IMR-90 (cell line): ENCODE results near the gene CHD3. TPM values are rescaled to one million over a fixed set of nuclear protein-coding genes. Genes with fewer than 3 reads are reported as not detected.
A peak's percentile ranks its signal among the peaks of the same experiment; 100 is the strongest.

Experiments used
- ATAC-seq: fragments of 200-7000 bp; cut with Tn5 transposase; 2 replicates; pipeline ENCODE4 v1.9.1; 2020; ENCODE audit warnings: low read depth, mild to moderate bottlenecking, moderate library complexity
- BruUV-seq: library from RNA; stranded (reverse); fragments of 400-500 nt; replicated peaks from 2 replicates; lab custom pipeline; 2021; lab: Mats Ljungman, UMichigan
- CTCF ChIA-PET: fragments of 300-600 bp; formaldehyde crosslinking; extraction: SDS; loops from one replicate; lab custom pipeline; 2021; ENCODE audit warnings: antibody characterized with exemption; lab: Yijun Ruan, JAX
- POLR2A ChIA-PET: fragments of 300-600 bp; sonication (Branson Sonifier 250); formaldehyde crosslinking; loops from one replicate; lab custom pipeline; 2022; ENCODE audit warnings: antibody characterized with exemption; ENCODE audit not compliant: unreplicated experiment; lab: Charles Lee
- DNase-seq: peaks from one replicate; pipeline ENCODE4 v3.0.0; 2013
- H2AFZ ChIP-seq: replicated peaks from 2 replicates; pipeline ENCODE3; 2013; ENCODE audit warnings: low read length, mild to moderate bottlenecking; ENCODE audit not compliant: poor library complexity
- H2AK5ac ChIP-seq: 2 replicates; pipeline ENCODE4 v1.6.1; 2013; ENCODE audit warnings: low read depth, low read length, inconsistent platforms
- H2AK9ac ChIP-seq: replicated peaks from 2 replicates; pipeline ENCODE3; 2013; ENCODE audit warnings: mild to moderate bottlenecking, low read depth, low read length, moderate library complexity; ENCODE audit not compliant: poor library complexity
- H2BK120ac ChIP-seq: 2 replicates; pipeline ENCODE4 v1.6.1; 2013; ENCODE audit warnings: low read depth, low read length, inconsistent platforms
- H2BK15ac ChIP-seq: 3 replicates; pipeline ENCODE4 v1.6.1; 2013; ENCODE audit warnings: low read depth, low read length, inconsistent platforms
- H2BK20ac ChIP-seq: 2 replicates; pipeline ENCODE4 v1.6.1; 2013; ENCODE audit warnings: low read depth, mild to moderate bottlenecking, inconsistent platforms, low read length, moderate library complexity
- H2BK5ac ChIP-seq: 2 replicates; pipeline ENCODE4 v1.6.1; 2013; ENCODE audit warnings: mild to moderate bottlenecking, low read depth, low read length, inconsistent platforms; ENCODE audit not compliant: poor library complexity, severe bottlenecking
- H3K14ac ChIP-seq: replicated peaks from 2 replicates; pipeline ENCODE4 v1.6.1; 2013; ENCODE audit warnings: low read depth, low read length, inconsistent platforms
- H3K18ac ChIP-seq: 2 replicates; pipeline ENCODE4 v1.6.1; 2013; ENCODE audit warnings: low read depth, low read length, control low read depth
- H3K23ac ChIP-seq: 2 replicates; pipeline ENCODE4 v1.6.1; 2013; ENCODE audit warnings: low read depth, low read length, inconsistent platforms
- H3K27ac ChIP-seq: 2 replicates; pipeline ENCODE4 v1.5.1; 2013; ENCODE audit warnings: mild to moderate bottlenecking, control low read depth, low read length; ENCODE audit not compliant: insufficient read depth
- H3K27me3 ChIP-seq: 2 replicates; pipeline ENCODE4 v1.6.1; 2013; ENCODE audit warnings: low read length; ENCODE audit not compliant: control insufficient read depth, insufficient read depth
- H3K36me3 ChIP-seq: 2 replicates; pipeline ENCODE4 v1.6.1; 2013; ENCODE audit warnings: low read length, mixed read lengths; ENCODE audit not compliant: control insufficient read depth, insufficient read depth
- H3K4ac ChIP-seq: 2 replicates; pipeline ENCODE4 v1.6.1; 2013; ENCODE audit warnings: low read depth, low read length, inconsistent platforms
- H3K4me1 ChIP-seq: 2 replicates; pipeline ENCODE4 v1.6.1; 2013; ENCODE audit warnings: low read length, mixed read lengths; ENCODE audit not compliant: control insufficient read depth, insufficient read depth
- H3K4me2 ChIP-seq: 2 replicates; pipeline ENCODE4 v1.6.1; 2013; ENCODE audit warnings: low read depth, mild to moderate bottlenecking, control low read depth, low read length, moderate library complexity
- H3K4me3 ChIP-seq: 2 replicates; pipeline ENCODE4 v1.5.1; 2013; ENCODE audit warnings: low read depth, mild to moderate bottlenecking, control low read depth, low read length, moderate library complexity; ENCODE audit not compliant: insufficient read depth
- H3K56ac ChIP-seq: 2 replicates; pipeline ENCODE4 v1.6.1; 2013; ENCODE audit warnings: low read length, inconsistent platforms; ENCODE audit not compliant: insufficient read depth; ENCODE audit errors: extremely low read depth
- H3K79me1 ChIP-seq, 2 experiments: 2 replicates each; pipeline ENCODE4 v1.6.1; 2013; ENCODE audit warnings: low read length in 2 of 2, inconsistent platforms in 1 of 2, low read depth in 1 of 2
- H3K9ac ChIP-seq: 2 replicates; pipeline ENCODE4 v1.6.1; 2013; ENCODE audit warnings: low read depth, low read length, control low read depth
- H3K9me1 ChIP-seq: 2 replicates; pipeline ENCODE4 v1.6.1; 2013; ENCODE audit warnings: low read length, inconsistent platforms; ENCODE audit not compliant: insufficient read depth
- H3K9me3 ChIP-seq: 2 replicates; pipeline ENCODE4 v1.6.1; 2013; ENCODE audit warnings: low read length; ENCODE audit not compliant: control insufficient read depth, insufficient read depth
- H4K20me1 ChIP-seq: 2 replicates; pipeline ENCODE4 v1.6.1; 2013; ENCODE audit warnings: low read length, inconsistent platforms; ENCODE audit not compliant: insufficient read depth
- H4K5ac ChIP-seq: 2 replicates; pipeline ENCODE4 v1.6.1; 2013; ENCODE audit warnings: mild to moderate bottlenecking, low read depth, low read length, control low read depth
- H4K8ac ChIP-seq, 2 experiments: 2 replicates each; pipeline ENCODE4 v1.6.1; 2013; ENCODE audit warnings: low read depth in 2 of 2, low read length in 2 of 2, control low read depth in 1 of 2, inconsistent platforms in 1 of 2
- H4K91ac ChIP-seq: 2 replicates; pipeline ENCODE4 v1.6.1; 2013; ENCODE audit warnings: low read depth, low read length, inconsistent platforms; ENCODE audit not compliant: insufficient read depth
- CHD1 ChIP-seq: IDR thresholded peaks from 2 replicates; pipeline ENCODE4 v1.6.1; 2012; ENCODE audit warnings: low read depth, low read length, improper control_type of control experiment
- ELK1 ChIP-seq: fragments of 150-350 bp; IDR thresholded peaks from 2 replicates; pipeline ENCODE4 v1.6.1; 2016; ENCODE audit warnings: low read depth, mild to moderate bottlenecking, low read length, moderate library complexity, borderline replicate concordance
- MAFK ChIP-seq: IDR thresholded peaks from 2 replicates; pipeline ENCODE4 v1.6.1; 2012; ENCODE audit warnings: low read depth, low read length, improper control_type of control experiment
- MAZ ChIP-seq: IDR thresholded peaks from 2 replicates; pipeline ENCODE4 v1.6.1; 2012; ENCODE audit warnings: low read depth, mild to moderate bottlenecking, low read length, improper control_type of control experiment, moderate library complexity, borderline replicate concordance
- RAD21 ChIP-seq: IDR thresholded peaks from 2 replicates; pipeline ENCODE4 v1.6.1; 2012; ENCODE audit warnings: low read length, improper control_type of control experiment
- RFX5 ChIP-seq: IDR thresholded peaks from 2 replicates; pipeline ENCODE4 v1.8.0; 2012; ENCODE audit warnings: low read depth, mild to moderate bottlenecking, low read length, moderate library complexity
- WGBS, 2 experiments: methylation state at CpG; one replicate each; pipeline versions ENCODE4 v1.1.5 to v1.1.7; 2013; ENCODE audit warnings: missing lambda C conversion rate in 2 of 2; ENCODE audit not compliant: insufficient read length in 1 of 2; ENCODE audit errors: extremely low coverage in 2 of 2; 5-methylcytosine and 5-hydroxymethylcytosine counted together
- dilution Hi-C: fragments of 300-500 bp; cut with HindIII; formaldehyde crosslinking; loops from one replicate; pipeline ENCODE4 v1.14.3; 2018; ENCODE audit warnings: low sequenced_read_pairs; ENCODE audit not compliant: unreplicated experiment
- in situ Hi-C: fragments of 300-500 bp; cut with MboI; formaldehyde crosslinking; loops from 3 replicates; pipeline ENCODE4 v1.14.3; 2019; ENCODE audit warnings: low sequenced_read_pairs, inconsistent platforms, mixed read lengths
- intact Hi-C: fragments of 100-400 bp; cut with micrococcal nuclease; formaldehyde crosslinking; loops from 2 replicates; pipeline ENCODE4 v1.10.0; 2022
- polyA plus RNA-seq, 3 experiments: library from polyadenylated mRNA; depleted of rRNA; stranded (reverse); fragments of >200 nt; gene quantifications; 2 replicates each; pipeline ENCODE4 v1.2.3, GENCODE V29; 2012; ENCODE audit warnings: low replicate concordance in 1 of 3
- total RNA-seq: library from RNA; depleted of rRNA; stranded (reverse); fragments of >200 nt; gene quantifications from 2 replicates; pipeline ENCODE4 v1.2.3, GENCODE V29; 2012
- TF ChIP-seq, protein P1 (sequence below): fragments of 150-350 bp; IDR thresholded peaks from 2 replicates; pipeline ENCODE4 v1.6.1; 2017; ENCODE audit warnings: mild to moderate bottlenecking, antibody characterized with exemption, low read length, low read depth

Gene CHD3
- total and polyA plus RNA-seq, 2 of the 4 experiments (the other 2 are of a cell fraction): 65.4 to 78.1 TPM

GRCh38 chr17:7883781-7884386 lies 4.7 kb upstream of the CHD3 start (continued):
- no peak for TF ChIP-seq ELK1

DNA sequence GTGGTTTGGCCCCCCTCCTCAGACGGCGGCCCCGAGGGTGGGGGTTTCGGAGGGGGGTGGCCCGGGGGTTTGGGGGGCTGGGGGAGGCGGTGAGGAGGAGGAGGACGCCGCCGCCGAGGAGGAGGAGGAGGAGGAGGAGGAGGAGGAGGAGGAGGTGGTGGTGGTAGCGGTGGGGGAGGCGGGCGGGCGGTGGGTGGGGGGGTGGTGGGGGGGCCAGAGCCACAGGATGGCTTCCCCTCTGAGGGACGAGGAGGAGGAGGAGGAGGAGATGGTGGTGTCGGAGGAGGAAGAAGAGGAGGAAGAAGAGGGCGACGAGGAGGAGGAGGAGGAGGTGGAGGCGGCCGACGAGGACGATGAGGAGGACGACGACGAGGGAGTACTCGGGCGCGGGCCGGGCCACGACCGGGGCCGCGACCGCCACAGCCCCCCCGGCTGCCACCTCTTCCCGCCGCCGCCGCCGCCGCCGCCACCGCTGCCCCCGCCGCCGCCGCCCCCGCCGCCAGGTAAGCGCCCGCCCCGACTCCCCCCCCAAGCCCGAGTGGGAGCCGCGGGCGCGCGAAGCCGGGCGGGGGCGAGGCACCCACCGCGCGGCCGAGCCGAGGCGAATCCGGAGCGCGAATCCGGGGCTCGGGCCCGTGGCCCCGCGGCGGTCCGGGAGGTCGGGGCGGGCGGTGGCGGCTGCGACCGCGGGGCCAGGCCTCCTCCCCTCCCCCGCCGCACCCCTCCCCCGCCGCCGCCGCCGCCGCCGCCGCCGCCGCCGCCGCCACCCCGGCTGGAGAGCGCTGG lies 3.8 kb upstream of the CHD3 start:
- H3K23ac ChIP-seq: no peak overlapping the region; the same call in 1 of the 2 replicates
- H2BK5ac ChIP-seq: peak overlapping the region; percentile 98
- H3K27ac ChIP-seq: peak overlapping the region; percentile 100
- WGBS, 2 experiments: 0% methylated on average over 10 of the region's 100 CpGs; no CpG with 5 or more reads in 1 of the 2 experiments
- H3K79me1 ChIP-seq: peaks cover 9 to 55% of the 10 kb centered on the region in 2 experiments
- H3K18ac ChIP-seq: peak overlapping the region; percentile 97
- peak overlapping the region; percentile 92 for H4K5ac ChIP-seq
- intact Hi-C loops (no loop called here), dilution Hi-C loops (no loop called here), in situ Hi-C loops (no loop called here)
- DNase-seq (no peak), ATAC-seq (peak; percentile 6; the same call in 1 of the 2 replicates)
- peak overlapping the region; percentile 85 to 89 for H4K8ac ChIP-seq
- ChIA-PET CTCF (interaction anchor here (0.6 kb wide), 1 partner anchor 21 kb away, joined by 3 read pairs; no protein-coding TSS in a partner anchor), POLR2A (interaction anchor here (0.7 kb wide), 1 partner anchor 288 kb away, joined by 3 read pairs; no protein-coding TSS in a partner anchor)
- H3K4ac ChIP-seq: peak overlapping the region; percentile 98
- H2AK9ac ChIP-seq: peak overlapping the region; percentile 97
- H2BK20ac ChIP-seq: no peak overlapping the region
- peak overlapping the region; percentile 98 for H3K4me3 ChIP-seq
- peak overlapping the region; percentile 99 for H3K9ac ChIP-seq
- peaks cover 9% of the 10 kb centered on the region for H3K9me1 ChIP-seq
- H4K91ac ChIP-seq: peak overlapping the region; percentile 96
- no peak for TF ChIP-seq MAZ
- TF ChIP-seq, protein P1, sequence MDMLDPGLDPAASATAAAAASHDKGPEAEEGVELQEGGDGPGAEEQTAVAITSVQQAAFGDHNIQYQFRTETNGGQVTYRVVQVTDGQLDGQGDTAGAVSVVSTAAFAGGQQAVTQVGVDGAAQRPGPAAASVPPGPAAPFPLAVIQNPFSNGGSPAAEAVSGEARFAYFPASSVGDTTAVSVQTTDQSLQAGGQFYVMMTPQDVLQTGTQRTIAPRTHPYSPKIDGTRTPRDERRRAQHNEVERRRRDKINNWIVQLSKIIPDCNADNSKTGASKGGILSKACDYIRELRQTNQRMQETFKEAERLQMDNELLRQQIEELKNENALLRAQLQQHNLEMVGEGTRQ: no peak
- no peak for TF ChIP-seq MAFK
- TF ChIP-seq RAD21: no peak
- TF ChIP-seq CHD1: no peak
- TF ChIP-seq RFX5: no peak
- H3K9me3 ChIP-seq: no peaks in the 10 kb centered on the region
- H2BK15ac ChIP-seq: no peak overlapping the region; the same call in 2 of the 3 replicates
- peaks cover 14% of the 10 kb centered on the region for H3K36me3 ChIP-seq
- H3K56ac ChIP-seq: 0 out of 2 replicates have a peak overlapping the region, but pooled peaks have one; percentile 68
- H2BK120ac ChIP-seq: peak overlapping the region; percentile 79
- peak overlapping the region; percentile 85 for H2AFZ ChIP-seq
- peak overlapping the region; percentile 99 for H2AK5ac ChIP-seq
- H3K4me1 ChIP-seq: peaks cover 25% of the 10 kb centered on the region
- no peaks in the 10 kb centered on the region for H3K27me3 ChIP-seq
- BruUV-seq: no TSS peak
- H3K14ac ChIP-seq: peak overlapping the region; percentile 97
- H4K20me1 ChIP-seq: peaks cover 14% of the 10 kb centered on the region
- no peak overlapping the region for H3K4me2 ChIP-seq
